GM12892 (cell line): ENCODE measurements around the gene ABHD2.

Experiments used
- DNase-seq: peaks from one replicate; pipeline ENCODE4 v3.0.0; 2011; ENCODE audit not compliant: insufficient read length
- FAIRE-seq: peaks from 2 replicates; lab custom pipeline; 2011; peaks lifted over from hg19 to GRCh38; lab: Jason Lieb, UNC
- POLR2A ChIP-seq: IDR thresholded peaks from 2 replicates; pipeline ENCODE4 v1.6.1; 2011; ENCODE audit warnings: low read depth, low read length, control low read depth
- POLR2AphosphoS5 ChIP-seq: IDR thresholded peaks from 2 replicates; pipeline ENCODE4 v1.6.1; 2011; ENCODE audit warnings: low read depth, low read length, control low read depth
- TAF1 ChIP-seq: IDR thresholded peaks from 2 replicates; pipeline ENCODE4 v1.6.1; 2011; ENCODE audit warnings: low read depth, mild to moderate bottlenecking, control low read depth, low read length, borderline replicate concordance

The ABHD2 gene

DNA sequence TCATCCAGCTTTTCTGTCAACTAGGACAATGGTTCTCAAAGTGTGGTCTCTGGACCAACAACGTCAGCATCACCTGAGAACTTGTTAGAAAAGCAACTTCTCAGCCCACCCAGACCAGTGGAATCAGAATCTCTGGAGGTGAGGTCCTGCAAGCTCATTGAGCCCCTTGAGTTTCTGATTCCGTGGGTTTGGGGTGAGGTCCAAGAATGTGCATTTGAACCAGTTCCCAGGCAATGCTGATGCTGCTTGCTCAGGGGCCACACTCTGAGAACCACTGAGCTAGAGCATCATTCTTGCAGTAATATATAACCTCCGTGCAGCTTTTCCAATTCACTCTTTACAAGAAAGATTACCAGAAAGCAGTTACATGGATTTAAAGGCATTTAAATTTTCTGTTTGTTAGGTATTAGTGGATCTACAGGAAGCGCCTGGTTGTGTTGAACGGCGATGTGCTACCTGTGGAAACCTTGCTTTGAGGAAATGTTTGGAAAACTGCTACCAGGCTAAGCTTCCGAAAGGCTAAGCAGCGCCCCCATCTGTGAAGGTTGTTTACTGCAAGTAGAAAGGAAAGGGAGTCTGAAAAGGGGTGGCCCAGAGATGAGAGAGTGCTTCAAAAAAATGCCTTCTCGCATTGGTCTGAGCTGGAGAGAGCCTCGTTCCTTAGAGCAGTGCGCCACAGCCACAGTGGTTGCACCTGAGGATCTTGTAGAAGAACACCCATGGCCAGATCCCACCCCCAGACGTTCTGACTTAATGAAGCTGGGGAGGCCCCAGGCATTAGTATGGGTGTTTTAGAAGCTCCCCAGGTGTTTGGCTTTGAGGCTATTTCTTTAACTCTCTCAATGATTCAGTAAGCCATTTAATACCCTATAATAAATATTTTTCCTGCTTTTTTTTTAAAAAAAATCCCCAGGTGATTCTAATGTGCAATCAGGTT, 83.1 kb downstream of the ABHD2 start:
- DNase-seq (no peak), FAIRE-seq (no peak)
- no peak for TF ChIP-seq POLR2AphosphoS5
- no peak for TF ChIP-seq TAF1
- TF ChIP-seq POLR2A = no peak

DNA sequence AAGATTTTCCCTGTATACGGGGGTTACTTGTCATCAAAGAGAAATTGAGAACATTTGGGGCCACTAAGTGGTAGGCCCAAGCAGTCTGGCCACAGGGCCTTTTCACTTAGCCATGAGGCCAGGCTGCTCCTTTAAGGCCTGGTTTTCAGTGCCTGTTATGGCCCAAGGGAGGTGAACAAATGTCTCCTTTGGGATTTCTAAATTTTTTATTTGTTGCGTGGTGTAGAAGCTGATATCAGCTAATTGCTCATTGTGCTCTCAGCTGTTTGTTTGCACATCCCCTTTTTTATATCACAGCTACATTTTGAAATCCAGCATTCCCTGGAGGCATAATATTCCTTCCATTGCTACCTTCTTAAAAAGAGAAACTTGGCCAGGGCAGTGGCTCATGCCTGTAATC, 84.7 kb downstream of the ABHD2 start:
- TF ChIP-seq POLR2AphosphoS5 (no peak), POLR2A (no peak)
- FAIRE-seq (no peak), DNase-seq (no peak)

DNA sequence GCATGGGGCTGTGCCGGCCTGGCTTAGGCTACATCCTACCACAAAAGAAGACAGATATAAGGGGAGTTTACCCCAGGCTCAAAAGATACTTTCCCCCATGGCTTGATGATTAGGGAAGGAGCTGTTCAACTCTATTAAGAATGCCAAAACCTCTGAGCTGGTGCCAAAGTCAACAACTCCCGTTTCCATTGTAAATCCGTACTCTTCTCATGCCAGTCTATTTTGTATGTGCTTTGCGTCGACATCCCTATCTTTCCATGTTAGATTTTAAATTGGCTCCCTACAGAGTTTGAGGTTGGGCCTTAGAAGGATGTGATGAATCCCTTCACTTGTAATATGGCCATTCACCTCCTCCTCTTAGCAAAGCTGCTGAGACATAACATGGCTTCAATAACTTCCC, 86.2 kb downstream of the ABHD2 start:
- TF ChIP-seq POLR2A (no peak), POLR2AphosphoS5 (no peak), TAF1 (no peak)
- no peak for FAIRE-seq
- DNase-seq = no peak

DNA sequence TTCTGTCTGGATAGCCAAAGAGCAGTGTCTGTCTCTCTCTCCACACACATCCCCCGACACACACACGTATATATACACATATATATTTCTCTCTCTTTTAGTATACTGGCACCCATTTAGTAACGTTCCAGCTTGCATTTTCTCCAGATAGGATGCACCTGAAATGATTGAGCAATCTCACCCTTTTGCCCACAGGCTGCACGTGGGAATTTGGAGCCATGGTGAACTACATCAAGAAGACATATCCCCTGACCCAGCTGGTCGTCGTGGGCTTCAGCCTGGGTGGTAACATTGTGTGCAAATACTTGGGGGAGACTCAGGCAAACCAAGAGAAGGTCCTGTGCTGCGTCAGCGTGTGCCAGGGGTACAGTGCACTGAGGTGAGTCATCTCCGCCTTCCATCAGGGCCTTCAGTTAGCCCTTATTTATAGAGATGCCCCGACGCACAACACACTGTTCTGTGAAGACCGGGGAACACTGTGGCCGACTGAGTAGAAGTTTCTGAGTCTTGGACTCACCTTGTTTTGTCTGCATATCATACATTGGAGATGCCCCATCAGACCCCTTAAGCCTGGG, 87.4 kb downstream of the ABHD2 start:
- DNase-seq (no peak), FAIRE-seq (no peak)
- no peak for TF ChIP-seq POLR2A
- TF ChIP-seq POLR2AphosphoS5 = no peak
- TF ChIP-seq TAF1 = no peak

DNA sequence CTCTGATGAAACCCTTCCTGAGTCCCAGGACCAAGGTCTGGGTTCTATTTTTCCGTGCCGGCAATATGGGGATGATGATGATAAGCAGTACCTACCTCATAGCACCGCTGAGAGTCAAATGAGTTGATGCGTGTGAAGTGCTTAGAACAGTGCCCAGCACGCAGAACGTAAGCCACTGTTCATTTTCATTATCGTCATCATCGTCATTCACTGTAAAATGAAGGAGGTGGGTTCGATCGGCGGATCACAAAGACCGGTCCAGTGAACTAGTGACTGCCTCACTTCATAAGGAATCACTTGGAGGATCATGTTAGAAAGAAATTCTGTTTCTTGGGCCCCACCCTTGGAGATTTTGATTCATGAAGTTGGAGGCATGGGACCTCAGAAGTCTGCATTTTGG, 88.9 kb downstream of the ABHD2 start:
- TF ChIP-seq TAF1 = no peak
- TF ChIP-seq POLR2A = no peak
- no peak for TF ChIP-seq POLR2AphosphoS5
- no peak for FAIRE-seq
- DNase-seq = no peak

DNA sequence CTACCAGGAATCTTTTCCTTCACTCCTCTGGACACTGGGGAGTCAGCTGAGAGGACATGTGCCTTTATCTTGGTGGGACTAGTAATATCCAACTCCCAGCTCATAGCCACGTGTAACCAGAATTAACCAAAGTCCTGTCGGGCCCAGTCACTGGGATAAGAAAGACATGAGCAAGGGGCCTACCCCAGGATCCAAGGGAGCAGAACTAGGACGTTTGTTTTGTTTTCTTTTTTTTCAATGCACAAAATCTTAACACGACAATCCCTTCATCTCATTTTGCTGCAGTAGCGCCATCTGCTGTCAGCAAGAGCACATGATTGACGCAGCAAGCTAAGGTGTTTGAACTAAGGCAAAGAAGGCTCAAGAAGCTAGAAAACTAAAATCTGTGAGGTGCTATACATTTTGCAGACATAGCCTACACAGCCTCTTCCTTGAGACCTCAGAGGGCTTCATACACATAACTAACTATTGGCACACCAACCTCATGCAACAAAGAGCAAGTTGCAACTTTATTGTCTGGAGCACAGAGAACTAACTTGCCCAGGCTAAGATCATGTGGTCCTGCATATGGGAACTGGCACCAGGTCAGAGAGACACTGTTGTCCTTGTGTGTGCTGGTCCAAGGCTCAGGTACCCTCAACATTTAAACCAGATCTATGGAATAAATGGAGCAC, 89.5 kb downstream of the ABHD2 start:
- FAIRE-seq (peak; percentile 92), DNase-seq (no peak)
- TF ChIP-seq POLR2A (no peak), POLR2AphosphoS5 (no peak), TAF1 (no peak)

DNA sequence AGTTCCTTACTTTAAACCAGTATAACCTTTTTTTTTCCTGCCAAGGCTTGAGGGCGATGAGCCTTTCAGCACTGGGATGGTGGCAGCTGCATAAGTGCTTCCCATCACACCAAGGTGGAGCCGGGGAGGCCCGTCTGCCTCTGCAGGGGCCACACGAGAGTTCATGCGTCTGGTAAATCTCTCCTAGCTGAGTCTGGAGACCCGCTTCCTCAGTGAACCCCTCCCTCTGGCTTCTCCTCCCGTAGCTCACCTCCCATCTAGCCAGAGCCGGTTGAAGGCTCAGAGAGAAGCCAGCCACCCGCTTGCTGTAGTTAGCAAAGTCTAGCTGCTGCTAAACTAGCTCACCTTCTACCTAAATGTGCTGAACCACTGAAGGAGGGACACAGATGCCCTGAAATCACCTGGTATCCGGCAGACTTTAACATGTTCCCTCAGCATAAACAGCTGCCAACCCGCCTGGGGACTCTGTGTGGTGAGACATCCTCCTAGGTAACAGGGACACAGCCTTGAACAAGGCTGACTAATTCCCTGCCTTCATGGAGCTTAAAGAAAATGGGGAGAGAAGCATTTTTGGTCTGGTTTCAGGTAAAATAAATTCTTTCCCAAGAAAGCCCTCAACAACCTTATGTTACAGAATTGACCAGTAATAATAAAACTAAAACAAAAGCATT, 90.2 kb downstream of the ABHD2 start:
- TF ChIP-seq POLR2AphosphoS5 (no peak), TAF1 (no peak), POLR2A (no peak)
- DNase-seq = no peak
- no peak for FAIRE-seq

DNA sequence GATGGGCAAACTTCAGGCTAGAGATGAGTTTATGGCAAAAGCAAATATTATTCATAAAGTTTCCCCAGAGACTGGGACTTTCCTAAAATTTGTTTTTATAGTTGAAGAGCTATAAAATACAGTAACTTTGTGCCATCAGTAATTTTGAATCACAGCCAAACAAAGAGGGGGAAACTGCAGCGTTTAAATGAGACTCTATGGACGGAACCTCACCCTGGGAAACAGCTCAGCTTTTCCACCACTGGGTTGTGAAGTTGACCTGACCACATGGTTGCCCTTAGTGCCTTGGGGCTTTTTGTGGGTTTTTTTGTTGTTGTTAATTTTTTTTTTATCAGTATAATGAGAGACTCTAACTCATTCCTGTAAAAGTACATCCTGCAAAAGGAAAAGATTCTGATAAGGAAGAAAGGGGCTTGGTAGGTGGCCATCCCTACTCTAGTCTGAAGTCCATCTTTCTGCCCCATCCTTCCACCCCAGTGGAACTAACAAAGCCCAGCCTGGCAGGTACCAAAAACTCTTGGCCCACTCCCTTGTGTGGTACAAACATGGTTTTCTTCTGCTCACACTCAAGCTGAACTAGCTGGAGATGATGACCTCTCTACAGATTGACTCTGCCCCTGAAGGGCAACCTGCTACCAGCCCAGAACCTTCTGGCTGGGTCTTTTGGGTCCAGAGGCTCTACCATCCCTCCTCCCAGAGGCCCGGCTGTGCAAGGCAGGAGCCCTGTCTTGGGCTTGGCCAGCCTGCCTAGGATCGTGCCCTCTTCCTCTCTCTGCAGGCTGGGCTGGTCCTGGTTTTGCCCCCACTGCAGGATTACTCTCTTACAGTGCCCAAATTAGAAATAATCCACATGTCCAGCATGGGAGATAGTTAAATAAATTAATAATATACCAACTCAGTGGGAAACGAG, 92.0 kb downstream of the ABHD2 start:
- DNase-seq = no peak
- FAIRE-seq = no peak
- TF ChIP-seq POLR2A = no peak
- TF ChIP-seq POLR2AphosphoS5 = no peak
- TF ChIP-seq TAF1 = no peak

DNA sequence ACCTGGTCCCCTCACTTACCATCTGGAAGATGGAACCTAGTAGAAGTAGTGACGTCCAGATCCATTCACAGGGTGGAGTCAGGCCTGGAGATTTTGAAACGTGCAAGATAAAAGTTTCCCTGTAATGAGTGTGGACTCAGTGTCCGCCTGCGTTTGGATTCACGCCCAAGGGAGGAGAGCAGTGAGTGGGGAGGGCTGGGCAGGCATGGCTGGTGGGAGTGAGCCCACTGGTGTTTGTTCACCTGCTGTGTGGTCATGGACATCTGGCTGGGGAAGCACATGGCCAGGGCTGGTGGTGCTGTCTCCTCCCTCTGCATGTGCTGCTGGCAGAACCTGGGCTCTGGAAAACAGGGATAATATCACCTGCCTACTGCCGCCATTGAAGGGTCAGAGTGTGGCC, 96.1 kb downstream of the ABHD2 start:
- TF ChIP-seq POLR2AphosphoS5 (no peak), TAF1 (no peak), POLR2A (no peak)
- FAIRE-seq = no peak
- no peak for DNase-seq

DNA sequence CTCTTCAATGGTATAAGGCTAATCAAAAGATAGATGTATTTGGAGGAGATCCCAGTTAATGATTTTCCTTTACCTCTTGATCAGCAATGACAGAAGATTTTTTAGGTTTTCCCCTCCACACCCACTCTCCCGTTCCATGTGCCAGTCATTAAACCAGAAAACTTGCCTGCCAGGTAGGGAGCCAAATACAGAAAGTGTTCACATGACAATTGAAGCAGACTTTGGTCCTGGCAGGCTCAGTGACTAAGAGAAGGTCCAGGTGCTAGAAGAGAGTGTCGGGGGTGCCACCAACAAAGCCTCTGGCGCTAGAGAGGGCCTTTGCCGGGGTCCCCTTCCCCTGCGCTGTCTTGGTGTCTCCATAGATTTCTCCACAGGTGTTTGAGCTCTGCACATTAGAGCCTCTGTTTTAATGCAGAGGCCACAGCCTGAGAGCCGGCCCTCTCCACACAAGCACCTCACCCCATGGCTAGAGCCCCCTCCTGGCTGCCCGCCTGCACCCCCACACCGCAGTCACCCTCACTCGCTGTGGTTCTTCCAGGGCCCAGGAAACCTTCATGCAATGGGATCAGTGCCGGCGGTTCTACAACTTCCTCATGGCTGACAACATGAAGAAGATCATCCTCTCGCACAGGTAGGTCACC, 96.8 kb downstream of the ABHD2 start:
- no peak for DNase-seq
- FAIRE-seq = no peak
- TF ChIP-seq POLR2AphosphoS5 (no peak), TAF1 (no peak), POLR2A (no peak)
